Esophagus squamous epithelium (tissue), 4 donors: Measurements from ENCODE around the gene XPNPEP3.

Experiments used
- POLR2A ChIP-seq, 4 donors: fragments of 450-650 bp; IDR thresholded peaks; one replicate each; pipeline ENCODE4 v1.6.1; 2017; ENCODE audit warnings: antibody characterized with exemption in 4 of 4, mild to moderate bottlenecking in 4 of 4, moderate library complexity in 3 of 4
- TF ChIP-seq, protein P1 (sequence below), 6 experiments: fragments of 450-650 bp in 4 of 6; fragments of 200-600 bp in 2 of 6; sonication (generic) in 2 of 6; IDR thresholded peaks; one replicate each; pipeline ENCODE4 v1.5.1; 2016 to 2019; ENCODE audit warnings: antibody characterized with exemption in 6 of 6, mild to moderate bottlenecking in 4 of 6, moderate library complexity in 4 of 6

DNA sequence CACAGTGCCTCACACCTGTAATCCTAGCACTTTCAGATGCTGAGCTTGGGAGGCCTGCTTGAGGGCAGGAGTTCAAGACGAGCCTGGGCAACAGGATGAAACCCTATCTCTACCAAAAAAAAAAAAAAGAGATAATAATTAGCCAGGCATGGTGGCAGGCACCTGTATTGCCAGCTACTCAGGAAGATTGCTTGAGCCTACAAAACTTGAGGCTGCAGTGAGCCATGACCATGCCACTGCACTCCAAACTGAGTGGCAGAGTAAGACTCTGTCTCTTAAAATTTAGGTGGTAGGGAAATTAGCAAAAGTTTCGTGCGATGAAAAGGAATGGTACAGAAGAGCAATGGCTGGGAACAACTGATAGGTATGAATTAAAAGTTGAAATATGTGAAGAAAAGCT, 18.5 kb upstream of the XPNPEP3 start:
- no peak for TF ChIP-seq POLR2A (IDR thresholded peaks at IDR 0.05)
- TF ChIP-seq, protein P1, sequence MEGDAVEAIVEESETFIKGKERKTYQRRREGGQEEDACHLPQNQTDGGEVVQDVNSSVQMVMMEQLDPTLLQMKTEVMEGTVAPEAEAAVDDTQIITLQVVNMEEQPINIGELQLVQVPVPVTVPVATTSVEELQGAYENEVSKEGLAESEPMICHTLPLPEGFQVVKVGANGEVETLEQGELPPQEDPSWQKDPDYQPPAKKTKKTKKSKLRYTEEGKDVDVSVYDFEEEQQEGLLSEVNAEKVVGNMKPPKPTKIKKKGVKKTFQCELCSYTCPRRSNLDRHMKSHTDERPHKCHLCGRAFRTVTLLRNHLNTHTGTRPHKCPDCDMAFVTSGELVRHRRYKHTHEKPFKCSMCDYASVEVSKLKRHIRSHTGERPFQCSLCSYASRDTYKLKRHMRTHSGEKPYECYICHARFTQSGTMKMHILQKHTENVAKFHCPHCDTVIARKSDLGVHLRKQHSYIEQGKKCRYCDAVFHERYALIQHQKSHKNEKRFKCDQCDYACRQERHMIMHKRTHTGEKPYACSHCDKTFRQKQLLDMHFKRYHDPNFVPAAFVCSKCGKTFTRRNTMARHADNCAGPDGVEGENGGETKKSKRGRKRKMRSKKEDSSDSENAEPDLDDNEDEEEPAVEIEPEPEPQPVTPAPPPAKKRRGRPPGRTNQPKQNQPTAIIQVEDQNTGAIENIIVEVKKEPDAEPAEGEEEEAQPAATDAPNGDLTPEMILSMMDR (IDR thresholded peaks at IDR 0.05), result no peak
